WTC11 (cell line): ENCODE results near the gene PTPRN2. TPM values are rescaled to one million over a fixed set of nuclear protein-coding genes. Genes with fewer than 3 reads are reported as not detected.

Experiments used
- ATAC-seq: fragments of 200-7000 bp; cut with Tn5 transposase; 2 replicates; pipeline ENCODE4 v1.10.0; 2021; ENCODE audit warnings: mild to moderate bottlenecking, moderate library complexity
- CTCF ChIA-PET: fragments of 300-600 bp; sonication (Branson Sonifier 250); formaldehyde crosslinking; loops from one replicate; lab custom pipeline; 2021; ENCODE audit warnings: antibody characterized with exemption; lab: Charles Lee
- POLR2A ChIA-PET: fragments of 350-600 bp; sonication (Branson Sonifier 250); formaldehyde crosslinking; loops from one replicate; lab custom pipeline; 2021; ENCODE audit warnings: antibody characterized with exemption; lab: Charles Lee
- DNase-seq: peaks from one replicate; pipeline ENCODE4 v3.0.0; 2021; ENCODE audit warnings: low spot score
- H3K27ac Mint-ChIP-seq: 2 replicates; pipeline ENCODE4 v1.8.0; 2021; ENCODE audit warnings: mixed read lengths
- H3K27me3 Mint-ChIP-seq: 2 replicates; pipeline ENCODE4 v1.8.0; 2021; ENCODE audit warnings: low read depth, mild to moderate bottlenecking, moderate library complexity, mixed read lengths
- H3K36me3 Mint-ChIP-seq: 2 replicates; pipeline ENCODE4 v1.8.0; 2021; ENCODE audit warnings: mixed read lengths
- H3K4me1 Mint-ChIP-seq: 2 replicates; pipeline ENCODE4 v1.8.0; 2022; ENCODE audit warnings: mixed read lengths
- H3K4me3 Mint-ChIP-seq: 2 replicates; pipeline ENCODE4 v1.8.0; 2021; ENCODE audit warnings: mild to moderate bottlenecking, moderate library complexity, mixed read lengths
- H3K9me3 Mint-ChIP-seq: 2 replicates; pipeline ENCODE4 v1.8.0; 2021; ENCODE audit warnings: mixed read lengths
- ATF1 ChIP-seq: sonication (generic); formaldehyde crosslinking; IDR thresholded peaks from 2 replicates; pipeline ENCODE4 v1.8.1; 2023; ENCODE audit warnings: mild to moderate bottlenecking, moderate library complexity, missing genetic modification reagents
- EMX1 ChIP-seq: fragments of 250-450 bp; sonication (Bioruptor Pico); IDR thresholded peaks from 2 replicates; pipeline ENCODE4 v1.8.0; 2021; ENCODE audit warnings: mild to moderate bottlenecking
- FOXP1 ChIP-seq: sonication (generic); formaldehyde crosslinking; IDR thresholded peaks from 2 replicates; pipeline ENCODE4 v1.8.0; 2022; ENCODE audit warnings: missing genetic modification reagents, mild to moderate bottlenecking, moderate library complexity, borderline replicate concordance
- GABPB1 ChIP-seq: sonication (generic); formaldehyde crosslinking; IDR thresholded peaks from 2 replicates; pipeline ENCODE4 v1.8.1; 2023; ENCODE audit warnings: mild to moderate bottlenecking, missing genetic modification reagents
- HMGA2 ChIP-seq: fragments of 250-450 bp; sonication (Bioruptor Pico); IDR thresholded peaks from 2 replicates; pipeline ENCODE4 v1.4.0; 2021; ENCODE audit warnings: mild to moderate bottlenecking, moderate library complexity
- JAZF1 ChIP-seq: fragments of 250-450 bp; sonication (Bioruptor Pico); IDR thresholded peaks from 2 replicates; pipeline ENCODE4 v1.9.0; 2021; ENCODE audit warnings: moderate library complexity, mild to moderate bottlenecking, inconsistent platforms
- NFATC4 ChIP-seq: fragments of 250-450 bp; sonication (Bioruptor Pico); IDR thresholded peaks from 2 replicates; pipeline ENCODE4 v1.9.0; 2021; ENCODE audit warnings: mild to moderate bottlenecking
- NR1H2 ChIP-seq: sonication (generic); formaldehyde crosslinking; IDR thresholded peaks from 2 replicates; pipeline ENCODE4 v1.9.0; 2021; ENCODE audit warnings: mild to moderate bottlenecking, moderate library complexity, missing genetic modification reagents
- SMAD4 ChIP-seq: sonication (generic); formaldehyde crosslinking; IDR thresholded peaks from 2 replicates; pipeline ENCODE4 v1.8.0; 2022; ENCODE audit warnings: mild to moderate bottlenecking, missing genetic modification reagents
- TP53 ChIP-seq: sonication (generic); formaldehyde crosslinking; IDR thresholded peaks from 2 replicates; pipeline ENCODE4 v1.8.1; 2023; ENCODE audit warnings: mild to moderate bottlenecking, missing genetic modification reagents
- ZBTB21 ChIP-seq: sonication (generic); formaldehyde crosslinking; IDR thresholded peaks from 2 replicates; pipeline ENCODE4 v1.8.1; 2023; ENCODE audit warnings: mild to moderate bottlenecking, missing genetic modification reagents, borderline replicate concordance
- ZNF219 ChIP-seq: sonication (generic); formaldehyde crosslinking; IDR thresholded peaks from 2 replicates; pipeline ENCODE4 v1.8.0; 2023; ENCODE audit warnings: missing genetic modification reagents, mild to moderate bottlenecking, borderline replicate concordance
- ZNF232 ChIP-seq: sonication (generic); formaldehyde crosslinking; IDR thresholded peaks from 2 replicates; pipeline ENCODE4 v1.8.0; 2022; ENCODE audit warnings: mild to moderate bottlenecking, missing genetic modification reagents
- total RNA-seq: library from RNA; stranded (reverse); gene quantifications from 3 replicates; pipeline ENCODE4 v1.2.3, GENCODE V29; 2021
- TF ChIP-seq, protein P1 (sequence below): fragments of 250-450 bp; sonication (Bioruptor Pico); IDR thresholded peaks from 2 replicates; pipeline ENCODE4 v2.1.2; 2022; ENCODE audit warnings: mild to moderate bottlenecking, moderate library complexity
- TF ChIP-seq, protein P2 (sequence below): fragments of 250-450 bp; sonication (Bioruptor Pico); IDR thresholded peaks from 2 replicates; pipeline ENCODE4 v1.8.0; 2021; ENCODE audit warnings: mild to moderate bottlenecking
- TF ChIP-seq, protein P3 (sequence below): sonication (generic); formaldehyde crosslinking; IDR thresholded peaks from 2 replicates; pipeline ENCODE4 v1.8.0; 2022; ENCODE audit warnings: mild to moderate bottlenecking, missing genetic modification reagents
- TF ChIP-seq, protein P4 (sequence below): fragments of 250-450 bp; sonication (Bioruptor Pico); IDR thresholded peaks from 2 replicates; pipeline ENCODE4 v1.9.0; 2021; ENCODE audit warnings: mild to moderate bottlenecking, borderline replicate concordance

The PTPRN2 gene
- total RNA-seq, 1 experiment from 2014 or later = 4.7 TPM

DNA sequence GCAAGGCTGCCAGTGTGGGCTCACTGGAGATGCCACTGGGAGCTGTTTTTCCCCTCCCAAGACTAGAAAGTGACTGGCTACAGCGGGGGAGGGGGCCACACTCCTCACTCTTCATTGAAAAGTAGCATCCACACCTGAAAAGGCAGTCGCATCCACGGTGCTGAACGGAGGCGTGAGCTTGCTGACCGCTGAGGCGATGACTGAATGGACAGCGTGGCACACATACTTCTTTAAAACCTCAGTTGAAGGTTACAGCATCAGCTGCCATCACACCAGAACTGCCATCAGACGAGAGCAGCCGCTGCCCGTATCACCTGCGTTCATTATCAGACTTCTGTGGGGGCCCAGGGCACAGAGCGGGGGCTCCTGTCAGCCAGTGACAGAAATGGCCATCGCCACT is 923.6 kb downstream of the PTPRN2 start (continued):
- TF ChIP-seq, protein P1, sequence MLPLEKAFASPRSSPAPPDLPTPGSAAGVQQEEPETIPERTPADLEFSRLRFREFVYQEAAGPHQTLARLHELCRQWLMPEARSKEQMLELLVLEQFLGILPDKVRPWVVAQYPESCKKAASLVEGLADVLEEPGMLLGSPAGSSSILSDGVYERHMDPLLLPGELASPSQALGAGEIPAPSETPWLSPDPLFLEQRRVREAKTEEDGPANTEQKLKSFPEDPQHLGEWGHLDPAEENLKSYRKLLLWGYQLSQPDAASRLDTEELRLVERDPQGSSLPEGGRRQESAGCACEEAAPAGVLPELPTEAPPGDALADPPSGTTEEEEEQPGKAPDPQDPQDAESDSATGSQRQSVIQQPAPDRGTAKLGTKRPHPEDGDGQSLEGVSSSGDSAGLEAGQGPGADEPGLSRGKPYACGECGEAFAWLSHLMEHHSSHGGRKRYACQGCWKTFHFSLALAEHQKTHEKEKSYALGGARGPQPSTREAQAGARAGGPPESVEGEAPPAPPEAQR (CRISPR knock-in tag) = no peak
- no peak for TF ChIP-seq TP53 (CRISPR knock-in tag)
- TF ChIP-seq ATF1 (CRISPR knock-in tag) = no peak
- TF ChIP-seq FOXP1 (CRISPR knock-in tag) = no peak
- TF ChIP-seq, all 79 proteins: peak for 0

DNA sequence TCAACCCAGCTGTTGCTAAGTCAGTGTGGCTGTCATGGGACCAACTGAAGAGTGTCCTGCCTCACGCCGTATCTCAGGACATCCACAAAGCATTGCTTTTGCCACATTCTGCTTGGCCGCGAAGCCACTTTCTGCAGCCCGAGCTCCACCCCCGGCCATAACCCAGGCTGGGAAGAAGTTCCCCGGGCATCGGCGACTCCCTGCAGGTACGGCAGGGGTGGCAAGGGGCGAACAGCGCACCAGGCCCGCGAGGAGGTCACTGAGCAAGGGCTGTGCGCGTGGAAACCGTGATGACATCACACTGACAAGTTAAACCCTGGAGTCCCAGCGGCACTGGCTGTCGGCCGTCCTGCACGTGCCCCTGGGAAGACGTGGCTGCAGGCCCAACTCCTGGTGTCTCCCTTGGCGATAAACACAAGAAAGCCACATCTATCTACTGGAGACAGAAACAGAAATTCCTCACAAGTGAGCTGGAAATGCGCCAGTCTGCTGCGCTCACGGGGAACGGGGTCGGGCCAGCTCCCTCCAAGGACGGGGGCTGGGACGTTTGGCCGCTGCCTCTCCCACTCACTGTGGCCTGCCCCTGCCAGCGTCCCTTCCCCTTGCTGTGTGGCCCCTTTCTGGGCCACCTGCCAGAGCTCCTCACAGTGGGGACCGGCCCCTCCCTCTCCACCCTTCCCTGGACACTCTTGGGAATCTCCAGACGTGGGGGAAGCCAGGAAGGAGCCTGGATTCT is 924.5 kb downstream of the PTPRN2 start:
- no peaks in the 10 kb centered on the region for H3K4me1 Mint-ChIP-seq
- H3K36me3 Mint-ChIP-seq = peaks cover 20% of the 10 kb centered on the region
- ATAC-seq = no peak
- no peak for DNase-seq
- no peaks in the 10 kb centered on the region; the same call in 1 of the 2 replicates for H3K27me3 Mint-ChIP-seq
- no peak overlapping the region for H3K4me3 Mint-ChIP-seq
- TF ChIP-seq, protein P2, sequence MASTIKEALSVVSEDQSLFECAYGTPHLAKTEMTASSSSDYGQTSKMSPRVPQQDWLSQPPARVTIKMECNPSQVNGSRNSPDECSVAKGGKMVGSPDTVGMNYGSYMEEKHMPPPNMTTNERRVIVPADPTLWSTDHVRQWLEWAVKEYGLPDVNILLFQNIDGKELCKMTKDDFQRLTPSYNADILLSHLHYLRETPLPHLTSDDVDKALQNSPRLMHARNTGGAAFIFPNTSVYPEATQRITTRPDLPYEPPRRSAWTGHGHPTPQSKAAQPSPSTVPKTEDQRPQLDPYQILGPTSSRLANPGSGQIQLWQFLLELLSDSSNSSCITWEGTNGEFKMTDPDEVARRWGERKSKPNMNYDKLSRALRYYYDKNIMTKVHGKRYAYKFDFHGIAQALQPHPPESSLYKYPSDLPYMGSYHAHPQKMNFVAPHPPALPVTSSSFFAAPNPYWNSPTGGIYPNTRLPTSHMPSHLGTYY (CRISPR knock-in tag) = no peak
- TF ChIP-seq EMX1 (CRISPR knock-in tag) = no peak
- TF ChIP-seq, protein P3, sequence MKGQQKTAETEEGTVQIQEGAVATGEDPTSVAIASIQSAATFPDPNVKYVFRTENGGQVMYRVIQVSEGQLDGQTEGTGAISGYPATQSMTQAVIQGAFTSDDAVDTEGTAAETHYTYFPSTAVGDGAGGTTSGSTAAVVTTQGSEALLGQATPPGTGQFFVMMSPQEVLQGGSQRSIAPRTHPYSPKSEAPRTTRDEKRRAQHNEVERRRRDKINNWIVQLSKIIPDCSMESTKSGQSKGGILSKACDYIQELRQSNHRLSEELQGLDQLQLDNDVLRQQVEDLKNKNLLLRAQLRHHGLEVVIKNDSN = no peak
- no peak for TF ChIP-seq JAZF1 (CRISPR knock-in tag)
- TF ChIP-seq FOXP1 (CRISPR knock-in tag) = no peak
- no peak for TF ChIP-seq HMGA2 (CRISPR knock-in tag)
- no peak for TF ChIP-seq NFATC4 (CRISPR knock-in tag)
- TF ChIP-seq GABPB1 (CRISPR knock-in tag) = no peak
- H3K9me3 Mint-ChIP-seq = peaks cover 25% of the 10 kb centered on the region
- ChIA-PET POLR2A (no interaction called here), CTCF (no interaction called here)
- H3K27ac Mint-ChIP-seq = no peak overlapping the region

DNA sequence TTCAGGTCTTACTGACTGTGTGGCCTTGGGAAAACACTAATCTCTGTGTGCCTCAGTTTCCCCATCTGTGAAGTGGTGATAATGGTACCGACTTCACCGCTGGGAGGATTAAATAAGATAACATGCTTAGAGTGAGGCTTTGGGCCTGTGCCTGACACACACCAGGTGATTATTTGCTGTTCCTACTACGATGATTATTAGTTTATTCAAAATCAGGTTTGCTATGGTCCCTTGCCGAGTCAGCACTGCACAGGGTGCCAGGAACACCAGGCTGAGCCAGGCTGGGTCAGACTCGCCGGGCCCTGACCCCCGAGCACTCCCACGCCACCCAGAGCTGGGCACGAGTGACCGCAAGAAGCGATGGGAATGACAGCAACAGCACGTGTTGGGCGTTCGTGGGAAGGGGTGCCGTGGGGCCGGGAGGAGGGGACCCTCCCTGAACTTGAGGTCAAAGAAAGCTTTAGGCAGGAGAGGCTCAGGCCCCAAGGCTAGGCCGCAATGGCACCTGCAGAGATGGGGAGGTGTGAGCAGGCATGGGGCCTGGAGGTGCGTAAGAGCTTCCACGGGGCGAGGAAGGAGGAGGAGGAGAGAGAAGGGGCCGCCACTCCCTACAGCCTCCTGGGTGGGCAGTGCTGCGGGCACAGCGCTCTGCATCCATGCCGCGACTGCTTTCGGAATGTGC is 925.4 kb downstream of the PTPRN2 start:
- peaks cover 15% of the 10 kb centered on the region for H3K36me3 Mint-ChIP-seq
- POLR2A ChIA-PET = no interaction called here
- H3K27ac Mint-ChIP-seq = no peak overlapping the region
- ATAC-seq = no peak
- H3K4me3 Mint-ChIP-seq = no peak overlapping the region
- H3K4me1 Mint-ChIP-seq = no peaks in the 10 kb centered on the region
- H3K9me3 Mint-ChIP-seq = peaks cover 25% of the 10 kb centered on the region
- CTCF ChIA-PET = no interaction called here
- TF ChIP-seq ZNF232 (CRISPR knock-in tag) = no peak
- H3K27me3 Mint-ChIP-seq = no peaks in the 10 kb centered on the region; the same call in 1 of the 2 replicates
- no peak for DNase-seq

DNA sequence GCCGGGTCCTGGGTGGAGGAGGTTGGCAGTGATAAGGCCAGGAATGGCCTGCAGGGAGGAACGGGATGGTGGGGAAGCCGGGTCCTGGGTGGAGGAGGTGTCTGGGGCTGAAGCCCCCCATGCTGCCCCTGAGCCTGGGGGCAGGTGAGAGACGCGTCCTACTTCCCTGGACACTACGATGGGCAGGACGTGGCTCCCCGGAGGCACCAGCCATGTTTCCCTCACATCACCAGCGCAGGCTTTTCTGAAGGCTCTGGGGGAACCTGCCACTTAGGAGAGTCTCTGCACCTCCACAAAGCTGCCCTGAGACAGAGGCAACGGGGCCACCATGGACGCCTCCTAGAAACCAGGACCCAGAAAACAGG is 926.0 kb downstream of the PTPRN2 start:
- ATAC-seq (no peak), DNase-seq (no peak)
- no peaks in the 10 kb centered on the region; the same call in 1 of the 2 replicates for H3K27me3 Mint-ChIP-seq
- H3K4me1 Mint-ChIP-seq = no peaks in the 10 kb centered on the region
- POLR2A ChIA-PET = no interaction called here
- peaks cover 15% of the 10 kb centered on the region for H3K36me3 Mint-ChIP-seq
- CTCF ChIA-PET = no interaction called here
- no peak overlapping the region for H3K27ac Mint-ChIP-seq
- no peak for TF ChIP-seq ZNF219 (CRISPR knock-in tag)
- TF ChIP-seq NR1H2 = no peak
- TF ChIP-seq, protein P4, sequence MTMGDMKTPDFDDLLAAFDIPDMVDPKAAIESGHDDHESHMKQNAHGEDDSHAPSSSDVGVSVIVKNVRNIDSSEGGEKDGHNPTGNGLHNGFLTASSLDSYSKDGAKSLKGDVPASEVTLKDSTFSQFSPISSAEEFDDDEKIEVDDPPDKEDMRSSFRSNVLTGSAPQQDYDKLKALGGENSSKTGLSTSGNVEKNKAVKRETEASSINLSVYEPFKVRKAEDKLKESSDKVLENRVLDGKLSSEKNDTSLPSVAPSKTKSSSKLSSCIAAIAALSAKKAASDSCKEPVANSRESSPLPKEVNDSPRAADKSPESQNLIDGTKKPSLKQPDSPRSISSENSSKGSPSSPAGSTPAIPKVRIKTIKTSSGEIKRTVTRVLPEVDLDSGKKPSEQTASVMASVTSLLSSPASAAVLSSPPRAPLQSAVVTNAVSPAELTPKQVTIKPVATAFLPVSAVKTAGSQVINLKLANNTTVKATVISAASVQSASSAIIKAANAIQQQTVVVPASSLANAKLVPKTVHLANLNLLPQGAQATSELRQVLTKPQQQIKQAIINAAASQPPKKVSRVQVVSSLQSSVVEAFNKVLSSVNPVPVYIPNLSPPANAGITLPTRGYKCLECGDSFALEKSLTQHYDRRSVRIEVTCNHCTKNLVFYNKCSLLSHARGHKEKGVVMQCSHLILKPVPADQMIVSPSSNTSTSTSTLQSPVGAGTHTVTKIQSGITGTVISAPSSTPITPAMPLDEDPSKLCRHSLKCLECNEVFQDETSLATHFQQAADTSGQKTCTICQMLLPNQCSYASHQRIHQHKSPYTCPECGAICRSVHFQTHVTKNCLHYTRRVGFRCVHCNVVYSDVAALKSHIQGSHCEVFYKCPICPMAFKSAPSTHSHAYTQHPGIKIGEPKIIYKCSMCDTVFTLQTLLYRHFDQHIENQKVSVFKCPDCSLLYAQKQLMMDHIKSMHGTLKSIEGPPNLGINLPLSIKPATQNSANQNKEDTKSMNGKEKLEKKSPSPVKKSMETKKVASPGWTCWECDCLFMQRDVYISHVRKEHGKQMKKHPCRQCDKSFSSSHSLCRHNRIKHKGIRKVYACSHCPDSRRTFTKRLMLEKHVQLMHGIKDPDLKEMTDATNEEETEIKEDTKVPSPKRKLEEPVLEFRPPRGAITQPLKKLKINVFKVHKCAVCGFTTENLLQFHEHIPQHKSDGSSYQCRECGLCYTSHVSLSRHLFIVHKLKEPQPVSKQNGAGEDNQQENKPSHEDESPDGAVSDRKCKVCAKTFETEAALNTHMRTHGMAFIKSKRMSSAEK (CRISPR knock-in tag) = no peak
- TF ChIP-seq ZBTB21 = no peak
- TF ChIP-seq EMX1 (CRISPR knock-in tag) = no peak
- TF ChIP-seq SMAD4 = no peak
- no peak overlapping the region for H3K4me3 Mint-ChIP-seq
- peaks cover 25% of the 10 kb centered on the region for H3K9me3 Mint-ChIP-seq
